Stomach (tissue), 4 donors: ENCODE measurements around the gene KLHL14.

Experiments used
- CTCF ChIP-seq, 7 experiments: fragments of 450-650 bp in 4 of 7; fragments of 200-600 bp in 3 of 7; sonication (generic) in 3 of 7; IDR thresholded peaks; one replicate each; pipeline ENCODE4 v1.5.1; 2016 to 2019; ENCODE audit warnings: antibody characterized with exemption in 7 of 7, control low read depth in 2 of 7, mild to moderate bottlenecking in 1 of 7
- POLR2A ChIP-seq, 4 donors: fragments of 450-650 bp; IDR thresholded peaks; one replicate each; pipeline ENCODE4 v1.6.1; 2016; ENCODE audit warnings: antibody characterized with exemption in 4 of 4, control low read depth in 2 of 4, mild to moderate bottlenecking in 1 of 4, moderate library complexity in 1 of 4

- TF ChIP-seq CTCF (IDR thresholded peaks at IDR 0.05) (no peak), POLR2A (IDR thresholded peaks at IDR 0.05) (no peak)
These were observed 38.4 kb downstream of the KLHL14 start for GRCh38 chr18:32734442-32734841.
